Measurements from ENCODE around the gene IL1RAP. TPM values are rescaled to one million over a fixed set of nuclear protein-coding genes. Genes with fewer than 3 reads are reported as not detected.

IL1RAP gene
- total RNA-seq, 4 donors from 2014 or later = 0.80 to 8.6 (median 2.7) TPM

DNA sequence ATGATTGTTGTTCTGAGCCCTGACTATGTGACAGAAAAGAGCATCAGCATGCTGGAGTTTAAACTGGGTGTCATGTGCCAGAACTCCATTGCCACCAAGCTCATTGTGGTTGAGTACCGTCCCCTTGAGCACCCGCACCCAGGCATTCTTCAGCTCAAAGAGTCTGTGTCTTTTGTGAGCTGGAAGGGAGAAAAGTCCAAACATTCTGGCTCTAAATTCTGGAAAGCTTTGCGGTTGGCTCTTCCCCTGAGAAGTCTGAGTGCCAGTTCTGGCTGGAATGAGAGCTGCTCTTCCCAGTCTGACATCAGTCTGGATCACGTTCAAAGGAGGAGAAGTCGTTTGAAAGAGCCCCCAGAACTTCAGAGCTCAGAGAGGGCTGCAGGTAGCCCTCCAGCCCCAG is 142.0 kb downstream of the IL1RAP start:
- no peak for DNase-seq
- Histone ChIP-seq H3K9me3 (no peaks in the 10 kb centered on the region), H3K27ac (no peak overlapping the region), H3K4me1 (no peaks in the 10 kb centered on the region), H3K4me3 (no peak overlapping the region), H3K27me3 (no peaks in the 10 kb centered on the region), H3K36me3 (no peaks in the 10 kb centered on the region)
- intact Hi-C loops (cut with DNase I; ENCODE audit: low total_unique reads) = no loop called here
- 83% methylated on average over 5 of the region's 5 CpGs; no CpG with 5 or more reads in 1 of the 2 donors for WGBS, 2 donors (ENCODE audit: low coverage in 1 of 2)
- TF ChIP-seq CTCF (IDR thresholded peaks at IDR 0.05) (no peak), POLR2A (IDR thresholded peaks at IDR 0.05) (no peak), POLR2AphosphoS5 (IDR thresholded peaks at IDR 0.05) (no peak)
- in situ Hi-C loops (cut with MboI; ENCODE audit: low pct_ligation_motif_present in 1 of 4, low pct_unique_long_range_greater_than_20kb in 1 of 4, low sequenced_read_pairs in 3 of 4) = no loop called here

GRCh38 chr3:190658106-190658505 is 144.2 kb downstream of the IL1RAP start:
- Histone ChIP-seq H3K9me3 (no peaks in the 10 kb centered on the region), H3K4me1 (no peaks in the 10 kb centered on the region), H3K27me3 (no peaks in the 10 kb centered on the region), H3K36me3 (no peaks in the 10 kb centered on the region), H3K27ac (no peak overlapping the region), H3K4me3 (no peak overlapping the region)
- in situ Hi-C loops (cut with MboI; ENCODE audit: low pct_ligation_motif_present in 1 of 4, low pct_unique_long_range_greater_than_20kb in 1 of 4, low sequenced_read_pairs in 3 of 4) (no loop called here), intact Hi-C loops (cut with DNase I; ENCODE audit: low total_unique reads) (no loop called here)
- WGBS, 2 donors (ENCODE audit: low coverage in 1 of 2) = 85 to 100% methylated on average over 1 of the region's 1 CpG
- TF ChIP-seq CTCF (IDR thresholded peaks at IDR 0.05) (no peak), POLR2A (IDR thresholded peaks at IDR 0.05) (no peak), EP300 (IDR thresholded peaks at IDR 0.05; ENCODE audit: low read depth) (no peak), POLR2AphosphoS5 (IDR thresholded peaks at IDR 0.05) (no peak)
- DNase-seq = no peak

DNA sequence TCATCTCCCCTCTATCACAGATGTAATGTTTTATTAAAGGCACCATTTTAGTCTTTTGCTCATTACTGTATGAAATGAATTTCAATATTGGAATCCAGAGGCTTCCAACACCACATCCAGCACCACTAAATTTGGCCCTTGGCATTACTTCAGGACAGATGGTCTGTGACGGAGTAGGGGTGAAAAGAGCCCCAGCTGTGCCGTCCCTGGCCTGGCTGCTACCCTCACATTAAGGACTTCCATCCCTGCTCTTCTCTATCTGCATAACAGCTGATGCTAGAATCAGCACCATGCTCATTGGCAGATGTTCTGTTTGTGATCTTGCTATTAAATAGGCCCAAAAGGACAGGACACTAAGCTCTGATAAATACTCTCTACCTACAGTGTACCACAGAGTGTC is 152.9 kb downstream of the IL1RAP start:
- no peak for TF ChIP-seq POLR2A (IDR thresholded peaks at IDR 0.05)
- TF ChIP-seq POLR2AphosphoS5 (IDR thresholded peaks at IDR 0.05) = no peak
- TF ChIP-seq CTCF (IDR thresholded peaks at IDR 0.05) = no peak
- TF ChIP-seq EP300 (IDR thresholded peaks at IDR 0.05; ENCODE audit: low read depth) = no peak
- in situ Hi-C loops (cut with MboI; ENCODE audit: low pct_ligation_motif_present in 1 of 4, low pct_unique_long_range_greater_than_20kb in 1 of 4, low sequenced_read_pairs in 3 of 4) (no loop called here), intact Hi-C loops (cut with DNase I; ENCODE audit: low total_unique reads) (no loop called here)
- Histone ChIP-seq H3K4me3 (no peak overlapping the region), H3K9me3 (no peaks in the 10 kb centered on the region), H3K27me3 (no peaks in the 10 kb centered on the region), H3K4me1 (no peaks in the 10 kb centered on the region), H3K36me3 (no peaks in the 10 kb centered on the region), H3K27ac (no peak overlapping the region)
- no peak for DNase-seq
- 76 to 83% methylated on average over 1 to 2 of the region's 2 CpGs for WGBS, 2 donors (ENCODE audit: low coverage in 1 of 2)

GRCh38 chr3:190671658-190672057 is 157.8 kb downstream of the IL1RAP start:
- intact Hi-C loops (cut with DNase I; ENCODE audit: low total_unique reads) (no loop called here), in situ Hi-C loops (cut with MboI; ENCODE audit: low pct_ligation_motif_present in 1 of 4, low pct_unique_long_range_greater_than_20kb in 1 of 4, low sequenced_read_pairs in 3 of 4) (no loop called here)
- Histone ChIP-seq H3K27ac (no peak overlapping the region), H3K36me3 (no peaks in the 10 kb centered on the region), H3K4me1 (no peaks in the 10 kb centered on the region), H3K27me3 (no peaks in the 10 kb centered on the region), H3K4me3 (no peak overlapping the region), H3K9me3 (no peaks in the 10 kb centered on the region)
- 67 to 90% methylated on average over 4 of the region's 4 CpGs for WGBS, 2 donors (ENCODE audit: low coverage in 1 of 2)
- TF ChIP-seq POLR2AphosphoS5 (IDR thresholded peaks at IDR 0.05) = no peak
- TF ChIP-seq POLR2A (IDR thresholded peaks at IDR 0.05) = no peak
- no peak for DNase-seq

DNA sequence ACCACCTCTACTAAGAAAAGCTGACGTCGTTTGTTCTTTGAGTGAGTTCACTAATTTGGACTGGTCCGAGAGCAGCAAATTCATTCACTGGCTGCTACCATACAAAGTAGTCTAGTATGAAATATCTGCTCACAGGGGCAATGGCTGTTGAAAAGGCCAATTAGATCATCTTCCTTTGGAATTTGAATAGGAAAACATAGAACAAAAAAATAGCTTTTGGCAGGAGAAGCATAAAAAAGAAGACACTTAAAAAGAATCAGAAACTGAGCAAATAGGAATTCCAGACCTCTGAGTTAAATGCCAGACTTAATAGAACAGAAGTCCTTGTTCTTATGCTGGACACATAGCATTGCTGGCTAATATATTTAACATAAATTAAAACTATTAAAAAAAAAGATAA is 159.3 kb downstream of the IL1RAP start:
- no peak overlapping the region for H3K4me3 ChIP-seq
- H3K9me3 ChIP-seq = no peaks in the 10 kb centered on the region
- no peaks in the 10 kb centered on the region for H3K36me3 ChIP-seq
- H3K4me1 ChIP-seq = no peaks in the 10 kb centered on the region
- 80 to 90% methylated on average over 2 to 3 of the region's 3 CpGs for WGBS, 2 donors (ENCODE audit: low coverage in 1 of 2)
- in situ Hi-C loops (cut with MboI; ENCODE audit: low pct_ligation_motif_present in 1 of 4, low pct_unique_long_range_greater_than_20kb in 1 of 4, low sequenced_read_pairs in 3 of 4) (no loop called here), intact Hi-C loops (cut with DNase I; ENCODE audit: low total_unique reads) (no loop called here)
- DNase-seq = no peak
- TF ChIP-seq POLR2AphosphoS5 (IDR thresholded peaks at IDR 0.05) (no peak), EP300 (IDR thresholded peaks at IDR 0.05; ENCODE audit: low read depth) (no peak), CTCF (IDR thresholded peaks at IDR 0.05) (no peak), POLR2A (IDR thresholded peaks at IDR 0.05) (no peak)
- no peak overlapping the region for H3K27ac ChIP-seq
- H3K27me3 ChIP-seq = no peaks in the 10 kb centered on the region
